SKM-1 treated with dmso at 0.1 percent for 144 hours (cell line): ENCODE measurements around the gene WDR27.
"Not testable (repeated sequence)": the region's sequence is repeated elsewhere in the genome, so short reads cannot be mapped to it uniquely, and the experiment has no call there.

ENCODE experiments used
- DNase-seq: peaks from one replicate; lab custom pipeline; 2025; ENCODE audit not compliant: unreplicated experiment; lab: John Stamatoyannopoulos, UW

The WDR27 gene

DNA sequence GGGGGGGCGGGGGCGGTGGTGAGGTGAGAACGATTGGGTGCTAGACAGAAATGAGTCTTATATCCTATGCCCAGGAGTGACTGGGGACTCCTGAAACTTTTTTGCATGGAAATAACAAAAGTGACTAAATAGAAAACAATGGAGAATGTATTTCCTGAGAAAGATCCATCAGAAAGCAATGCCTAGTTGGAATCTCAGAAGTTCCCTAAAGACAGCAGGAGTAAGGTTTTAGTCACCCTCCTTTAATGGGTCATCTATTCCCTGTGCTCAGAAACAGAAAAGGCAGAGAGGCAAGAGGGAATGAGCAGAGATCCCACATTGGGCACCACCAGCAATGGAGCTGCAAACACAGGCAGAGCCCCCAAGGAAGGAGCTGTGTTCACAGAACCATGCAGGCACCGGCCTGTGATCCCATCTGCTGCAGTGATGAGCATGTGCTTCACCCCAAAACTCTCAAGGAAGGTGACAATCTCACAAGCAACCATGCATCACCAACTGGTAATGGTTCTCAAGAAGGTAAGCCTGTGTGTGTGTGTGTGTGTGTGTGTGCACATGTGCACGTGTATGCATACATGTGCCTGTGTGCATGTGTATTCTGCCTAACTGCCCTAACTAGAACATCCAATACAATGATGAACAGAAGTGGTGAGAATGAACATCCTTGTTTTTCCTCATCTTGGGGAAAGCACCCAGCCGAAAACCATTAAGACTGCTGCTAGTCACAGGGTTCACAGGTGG, 168.4 kb downstream of the WDR27 start:
- DNase-seq: no peak

DNA sequence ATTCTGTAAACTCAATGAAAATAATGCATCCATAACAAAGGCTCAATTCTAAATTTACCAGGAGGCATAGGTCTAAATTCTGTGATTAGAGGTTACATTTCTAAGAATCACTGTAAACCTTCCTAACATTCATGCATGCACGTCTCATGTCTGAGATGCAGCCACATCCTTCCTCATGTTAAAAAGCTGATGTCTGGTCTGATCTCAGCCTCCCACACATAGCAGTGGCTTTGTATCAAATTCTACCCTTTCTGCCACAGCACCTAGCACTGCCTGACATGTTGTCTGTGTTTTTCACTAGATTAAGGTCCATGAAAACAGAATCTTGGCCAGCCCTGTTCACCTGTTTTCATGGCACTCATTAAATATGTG, 171.1 kb downstream of the WDR27 start:
- no peak for DNase-seq

DNA sequence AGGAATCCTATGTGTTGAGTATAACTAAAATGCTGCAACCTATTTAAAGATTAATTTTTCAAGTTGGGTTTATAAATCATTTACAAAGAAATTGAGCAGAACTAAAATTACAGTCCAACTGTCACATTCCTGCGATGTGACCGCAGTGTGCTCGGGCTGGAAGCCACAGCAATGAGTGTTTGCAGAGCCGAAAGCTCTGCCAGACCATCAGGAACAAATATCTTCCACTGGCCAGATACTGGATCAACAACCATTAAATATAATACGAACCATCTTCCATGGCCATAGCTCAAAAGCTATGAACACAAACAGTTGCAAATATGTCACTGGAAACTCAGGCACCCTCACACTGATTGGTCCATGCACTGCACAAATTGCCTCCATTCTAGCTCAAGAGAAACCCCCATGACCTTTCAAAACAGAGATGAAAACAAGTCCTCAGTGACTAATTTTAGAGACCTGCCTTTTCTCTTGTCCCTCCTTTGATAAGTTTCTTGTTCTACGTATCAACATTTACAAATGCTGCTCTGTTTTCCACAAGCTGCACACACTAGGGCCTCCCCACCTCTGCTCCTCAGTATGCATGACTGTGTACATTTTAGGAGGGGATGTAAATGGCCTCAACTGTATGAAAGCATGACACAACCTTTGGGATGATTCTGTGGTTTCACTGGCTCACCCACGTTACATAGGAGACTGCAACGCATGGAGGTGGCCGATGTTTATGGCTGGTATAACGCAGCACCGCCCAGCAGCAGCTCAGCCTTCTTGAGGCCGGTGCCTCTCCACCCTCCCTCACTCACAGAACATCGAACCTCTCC, 171.7 kb downstream of the WDR27 start:
- DNase-seq: no peak

DNA sequence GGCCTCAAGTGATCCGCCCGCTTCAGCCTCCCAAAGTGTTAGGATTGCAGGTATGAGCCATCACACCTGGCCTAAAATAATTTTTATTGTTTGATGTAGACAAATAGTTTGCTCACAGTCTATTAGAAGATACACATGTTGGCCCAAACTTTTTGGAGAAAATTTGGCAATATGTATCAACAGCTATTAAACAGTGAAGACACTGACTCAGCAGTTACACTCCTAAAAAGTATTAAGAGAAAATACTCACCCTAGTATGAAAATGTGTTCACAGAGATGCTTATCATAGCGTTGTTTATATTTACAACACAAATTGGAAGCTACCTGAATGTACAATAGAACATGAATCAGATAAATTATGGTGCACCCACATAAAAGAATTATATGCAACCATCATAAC, 173.1 kb downstream of the WDR27 start:
- DNase-seq: no peak

DNA sequence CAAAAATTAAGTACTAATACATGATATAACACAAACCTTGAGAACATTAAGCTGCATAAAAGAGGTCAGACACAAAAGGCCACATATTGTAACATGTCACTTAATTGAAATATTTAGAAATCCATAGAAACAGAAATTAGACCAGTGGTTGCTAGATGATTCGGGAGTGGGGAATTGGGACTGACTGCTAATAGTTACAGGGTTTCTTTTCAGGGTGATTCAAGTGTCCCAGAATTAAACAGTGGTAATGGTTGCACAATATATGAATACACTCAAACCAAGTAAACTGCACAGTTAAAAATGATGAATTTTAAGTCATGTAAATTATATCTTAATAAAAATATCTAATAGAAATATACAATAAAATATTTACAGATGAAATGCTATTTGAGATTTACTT, 174.5 kb downstream of the WDR27 start:
- DNase-seq: no peak

DNA sequence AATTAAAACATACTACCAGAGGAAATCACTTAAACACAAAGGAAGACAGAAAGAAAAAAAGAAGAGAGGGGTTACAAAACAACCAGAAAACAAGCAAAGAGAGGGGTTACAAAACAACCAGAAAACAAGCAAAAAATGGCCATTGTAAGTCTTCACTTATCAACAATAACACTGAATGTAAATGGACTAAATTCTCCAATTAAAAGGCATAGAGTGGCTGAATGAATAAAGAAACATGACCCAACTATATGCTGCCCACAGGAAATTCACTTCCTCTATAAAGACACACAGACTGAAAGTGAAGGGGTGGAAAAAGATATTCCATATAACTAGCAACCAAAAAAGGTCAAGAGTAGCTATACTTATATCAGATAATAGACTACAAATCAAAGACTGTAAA, 180.0 kb downstream of the WDR27 start:
- no peak for DNase-seq

DNA sequence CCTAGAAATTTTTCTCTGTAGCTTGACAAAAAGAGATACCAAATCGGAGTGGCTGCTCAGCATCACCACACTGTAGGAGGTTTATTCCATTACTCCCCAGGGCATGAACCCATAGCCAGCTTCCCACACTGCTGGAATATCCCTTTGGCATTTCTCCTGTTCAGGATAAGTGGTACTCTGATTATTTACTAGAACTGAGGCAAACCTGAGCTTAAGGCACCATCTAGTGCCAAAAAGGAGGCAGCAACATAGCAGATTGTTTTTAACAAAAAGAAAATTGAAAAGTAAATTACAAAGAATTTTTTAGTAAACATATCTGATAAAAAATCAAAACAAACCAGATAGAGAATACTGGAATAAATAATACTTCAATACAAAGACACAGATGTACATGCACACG, 181.7 kb downstream of the WDR27 start:
- DNase-seq: no peak

DNA sequence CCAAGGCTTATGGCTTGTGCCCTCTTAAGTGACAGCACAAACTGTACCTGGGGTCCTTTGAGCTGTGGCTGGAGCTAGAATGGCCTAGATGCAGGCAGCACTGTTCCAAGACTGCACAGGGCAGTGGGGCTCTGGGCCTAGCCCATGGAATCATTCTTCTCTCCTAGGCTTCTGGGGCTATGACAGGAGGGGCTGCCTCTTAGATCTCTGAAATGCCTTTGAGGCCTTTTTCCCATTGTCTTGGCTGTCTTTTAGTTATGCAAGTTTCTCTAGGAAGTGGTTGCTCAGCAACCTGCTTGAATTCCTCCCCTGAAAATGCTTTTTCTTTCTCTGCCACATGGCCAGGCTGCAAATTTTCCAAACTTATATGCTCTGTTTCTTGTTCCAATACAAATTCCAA, 183.4 kb downstream of the WDR27 start:
- no peak for DNase-seq

DNA sequence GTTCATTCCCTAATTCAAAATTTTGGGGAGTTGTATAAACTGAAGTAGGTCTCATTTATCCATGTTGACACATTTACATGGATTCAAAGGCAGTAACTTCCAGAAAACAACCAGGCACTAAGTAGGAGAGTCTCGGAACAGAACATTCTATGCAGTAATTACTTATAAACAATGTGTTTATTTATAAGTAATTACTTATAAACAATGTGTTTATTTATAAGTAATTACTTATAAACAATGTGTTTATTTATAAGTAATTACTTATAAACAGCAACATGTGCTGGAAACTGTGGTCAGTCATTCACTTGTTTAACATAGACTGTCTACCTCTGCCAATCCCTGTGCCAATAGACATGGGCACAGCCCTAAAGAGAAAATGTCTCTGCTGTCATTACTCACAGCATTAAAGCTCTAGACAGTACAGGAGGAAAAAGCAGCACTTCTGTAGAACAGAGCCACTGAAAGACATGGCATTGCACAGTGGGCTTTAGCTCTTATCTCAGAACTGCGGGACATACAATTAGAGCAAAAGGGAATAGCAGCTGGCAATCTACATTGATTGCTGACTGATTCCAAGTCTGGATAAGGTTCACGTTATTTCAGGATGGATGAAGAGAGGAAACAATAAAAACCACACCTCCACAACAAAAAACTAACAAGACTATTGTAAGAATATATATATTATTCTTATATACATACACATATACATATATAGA, 188.2 kb downstream of the WDR27 start:
- no peak for DNase-seq

DNA sequence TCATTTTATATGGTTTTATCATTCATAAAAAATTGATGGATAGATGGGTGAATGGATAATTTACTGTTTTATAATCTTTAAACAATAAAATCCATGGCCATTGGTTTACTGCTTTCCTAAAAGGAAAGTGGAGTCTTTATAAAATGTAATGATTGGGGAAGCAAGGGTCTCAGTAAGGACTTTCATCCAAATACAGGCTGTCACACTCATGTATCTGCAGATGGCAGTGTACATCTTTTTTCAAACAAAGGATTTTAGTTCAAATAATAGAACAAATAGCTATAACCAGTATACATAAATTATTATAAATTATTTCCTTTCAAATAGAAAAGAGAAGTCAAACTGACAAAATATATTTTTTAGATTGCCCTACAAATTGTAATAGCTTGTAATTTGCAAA, 190.0 kb downstream of the WDR27 start:
- not testable (repeated sequence) for DNase-seq

DNA sequence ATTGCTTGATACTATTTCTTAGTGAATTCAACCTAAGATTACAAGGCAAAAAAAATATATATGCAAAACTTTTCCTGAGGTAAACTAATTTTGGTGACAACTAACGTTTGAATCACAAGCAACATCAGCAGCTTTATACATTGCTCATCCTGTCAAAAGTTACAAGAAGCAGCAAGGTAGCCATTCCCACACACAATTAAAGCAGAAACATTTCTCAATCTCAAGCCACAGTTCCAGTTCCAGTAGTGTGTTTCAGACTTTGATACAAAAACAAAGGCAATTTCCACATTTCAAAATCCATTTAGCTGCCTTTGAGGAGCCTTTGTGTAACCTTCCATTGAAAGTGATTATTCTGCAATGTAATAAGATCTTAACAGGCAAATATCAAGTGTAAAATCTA, 191.0 kb downstream of the WDR27 start:
- no peak for DNase-seq

DNA sequence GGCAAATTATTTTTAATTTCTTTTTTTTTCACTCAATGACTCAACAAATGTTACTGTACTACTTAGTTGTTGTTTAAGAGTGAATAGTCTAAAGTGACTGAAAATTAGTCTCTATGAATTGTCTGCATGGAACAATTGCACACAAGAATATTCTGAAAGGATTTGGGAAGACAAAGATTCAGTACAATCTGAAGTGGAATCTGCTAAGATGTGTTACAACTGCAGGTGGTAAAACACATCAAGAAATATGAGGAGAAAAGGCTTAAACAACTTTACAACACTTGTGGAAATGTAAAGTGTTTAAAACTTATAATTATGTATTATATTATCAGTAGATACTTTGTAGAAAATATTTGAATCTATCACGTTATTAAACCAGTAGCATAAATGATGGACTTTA, 193.4 kb downstream of the WDR27 start:
- no peak for DNase-seq

DNA sequence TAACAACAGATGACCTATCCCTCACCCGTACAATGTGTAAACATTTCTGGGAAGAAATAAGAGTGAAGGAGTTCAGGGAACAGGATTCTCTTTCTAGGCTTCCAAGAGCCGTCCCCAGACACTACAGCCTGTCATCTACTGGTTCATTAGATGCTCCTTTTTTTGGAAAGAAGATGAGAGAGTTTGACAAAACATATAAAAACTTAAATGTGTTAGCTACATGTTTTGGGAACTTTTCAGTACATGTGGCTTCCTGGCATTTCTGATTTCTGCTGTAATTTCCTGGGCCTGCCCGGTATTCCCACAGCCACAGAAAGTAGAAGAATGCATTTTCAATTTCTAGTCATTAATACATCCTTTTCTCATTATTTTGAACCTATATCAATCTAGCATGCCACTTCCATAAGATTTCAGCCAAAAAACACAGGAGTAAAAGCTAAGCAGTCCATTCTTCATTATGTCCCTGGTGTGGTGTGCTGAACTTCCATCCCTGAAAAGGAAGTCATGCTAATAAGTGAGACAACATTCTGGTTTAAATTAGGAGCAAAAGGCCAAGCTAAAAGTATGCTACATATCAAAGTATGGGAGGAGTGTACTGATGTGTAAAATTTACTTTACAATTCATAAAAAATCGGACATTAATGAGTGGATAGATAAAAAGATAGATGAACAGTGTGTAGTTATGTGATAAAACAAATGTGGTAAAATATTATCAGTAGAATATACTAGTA, 198.2 kb downstream of the WDR27 start:
- DNase-seq: no peak

DNA sequence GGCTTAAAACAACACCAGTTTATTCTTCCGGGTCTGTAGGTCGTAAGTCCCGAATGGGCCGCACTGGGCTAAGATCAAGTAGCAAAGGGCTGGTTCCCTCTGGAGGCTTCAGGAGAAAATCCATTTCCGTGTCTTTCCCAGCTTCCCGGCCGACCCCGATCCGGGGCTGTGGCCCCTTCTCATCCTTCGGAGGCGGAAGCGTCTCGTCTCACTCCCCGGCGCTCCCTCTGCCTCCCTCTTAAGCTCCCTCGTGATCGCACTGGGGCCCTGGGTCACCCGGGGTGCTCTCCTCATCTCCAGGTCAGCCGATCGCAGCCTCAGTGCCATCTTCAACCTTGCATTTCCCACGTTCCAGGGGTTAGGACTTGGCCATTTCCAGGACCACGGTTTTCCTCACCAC, 199.4 kb downstream of the WDR27 start:
- DNase-seq: no peak

DNA sequence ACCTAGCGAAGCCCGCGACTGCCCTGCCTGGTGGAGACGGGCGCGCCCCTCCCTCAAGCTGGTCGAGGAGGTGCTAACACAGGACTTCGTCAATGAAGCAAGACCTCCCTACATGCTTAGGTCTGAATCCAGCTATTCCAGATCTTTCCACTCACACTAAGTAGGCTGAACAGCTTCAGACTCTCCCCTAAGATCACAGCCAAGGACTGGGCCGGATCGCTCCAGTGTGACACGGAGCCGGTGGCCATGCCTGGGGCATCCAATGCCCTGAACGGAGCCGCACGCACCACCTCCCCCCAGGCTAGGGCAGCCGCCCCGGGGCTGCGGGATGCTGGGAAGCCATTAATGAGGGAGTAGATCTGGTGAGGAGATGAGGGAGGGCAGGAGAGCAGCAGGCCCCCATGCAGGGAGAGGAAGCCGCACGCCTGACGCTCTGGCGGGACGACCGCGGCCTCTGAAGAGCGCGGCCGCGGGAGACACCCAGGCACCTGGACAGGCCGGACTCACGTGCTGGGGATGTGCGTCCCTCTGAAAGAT, 200.0 kb downstream of the WDR27 start:
- no peak for DNase-seq

DNA sequence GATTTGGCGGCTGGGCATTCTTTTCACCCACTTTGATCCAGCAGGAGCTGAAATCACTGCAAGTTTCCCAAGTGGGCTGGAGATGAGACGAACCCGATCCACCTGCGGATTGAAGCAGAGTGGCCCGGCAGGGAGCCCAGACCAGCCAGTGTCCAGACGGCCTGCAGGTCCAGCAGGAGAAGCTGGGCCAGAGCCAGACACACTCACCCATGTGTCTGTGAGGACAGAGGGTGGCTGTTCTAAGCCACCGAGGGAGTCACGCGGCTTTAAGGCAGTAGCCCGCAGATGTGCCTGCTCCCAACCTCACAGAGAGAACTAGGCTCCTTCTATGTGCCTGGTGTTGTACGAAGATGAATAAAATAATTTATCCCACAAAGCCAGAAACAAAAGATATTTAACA, 200.7 kb downstream of the WDR27 start:
- DNase-seq: no peak

DNA sequence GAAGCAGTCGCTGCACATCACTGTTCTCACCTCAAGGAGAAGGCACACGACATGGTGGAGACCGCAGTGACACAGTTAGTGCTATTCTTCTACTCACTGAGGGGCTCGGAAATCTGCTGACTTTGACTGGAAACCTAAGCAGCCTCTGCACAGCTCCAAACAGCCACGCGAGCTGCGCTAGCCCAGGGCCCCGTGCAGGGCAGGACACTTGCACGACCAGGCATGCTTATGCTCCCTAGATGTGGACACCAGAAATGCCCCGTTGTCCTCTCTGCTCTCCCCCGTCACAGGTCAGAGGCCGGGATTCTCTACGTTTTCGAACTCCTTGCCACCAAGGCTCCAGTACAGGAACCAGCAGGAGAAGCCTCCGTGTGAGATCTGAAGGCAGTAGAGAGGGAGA, 201.1 kb downstream of the WDR27 start:
- DNase-seq: no peak

DNA sequence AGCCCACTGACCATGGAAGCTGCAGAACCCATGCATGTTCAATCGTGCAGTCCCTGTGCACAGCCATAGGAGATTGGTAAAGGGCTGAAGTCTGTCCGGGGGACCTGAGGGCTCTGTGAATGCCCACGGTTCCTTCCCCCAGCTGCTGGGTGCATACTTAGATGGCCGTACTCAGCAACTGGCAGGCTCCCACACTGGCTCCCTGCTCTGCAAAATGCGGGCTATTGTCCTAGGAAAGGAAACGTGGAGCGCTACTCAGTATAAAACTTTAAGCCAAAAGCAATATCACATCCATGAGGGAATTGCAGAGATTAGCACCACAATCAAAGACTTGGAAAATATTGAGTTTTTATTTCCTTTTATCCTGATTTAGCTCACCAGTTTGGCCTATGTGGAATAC, 202.0 kb downstream of the WDR27 start:
- no peak for DNase-seq

DNA sequence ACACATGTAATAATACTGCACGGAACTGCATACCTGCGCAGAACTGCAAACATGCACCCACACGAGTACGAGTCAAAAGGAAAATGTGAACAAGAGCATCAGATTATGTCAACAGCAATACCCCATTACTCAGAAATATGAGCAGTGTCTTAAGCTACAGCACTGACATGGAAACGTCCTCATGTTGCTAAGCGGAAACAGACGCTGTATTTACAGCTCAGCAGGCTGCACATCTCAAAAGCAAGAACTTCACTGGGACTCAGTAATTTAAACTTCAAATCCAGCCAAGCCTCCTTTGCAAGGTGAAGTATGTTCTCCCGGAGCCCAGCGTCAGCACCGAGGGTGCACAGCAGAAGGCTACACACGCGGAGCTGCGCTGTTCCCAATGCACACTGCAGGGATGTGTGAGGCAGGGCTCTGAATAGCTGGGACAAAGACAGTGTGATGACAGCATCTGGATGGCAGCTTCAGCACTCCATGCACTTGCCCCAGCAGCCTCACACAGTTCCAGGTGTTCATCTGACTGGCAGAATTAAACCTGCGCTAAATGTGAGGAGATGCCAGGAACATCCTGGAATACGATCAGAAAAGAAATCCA, 202.8 kb downstream of the WDR27 start:
- no peak for DNase-seq

DNA sequence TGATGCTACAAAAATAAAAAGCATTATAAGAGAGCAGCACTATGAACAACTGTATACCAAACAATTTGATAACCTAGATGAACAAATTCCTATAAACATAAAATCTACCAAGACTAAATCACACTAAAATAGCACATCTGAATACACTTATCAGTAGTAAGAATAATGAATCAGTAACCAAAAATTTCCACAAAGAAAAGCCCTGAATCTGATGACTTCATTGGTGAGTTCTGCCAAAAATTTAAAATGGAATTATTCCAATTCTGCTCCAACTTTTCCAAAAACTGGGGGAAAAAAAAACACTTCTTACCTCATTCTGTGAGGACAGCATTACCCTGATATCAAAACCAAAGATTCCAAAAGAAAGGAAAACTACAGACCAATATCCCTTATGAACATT, 206.2 kb downstream of the WDR27 start:
- no peak for DNase-seq

DNA sequence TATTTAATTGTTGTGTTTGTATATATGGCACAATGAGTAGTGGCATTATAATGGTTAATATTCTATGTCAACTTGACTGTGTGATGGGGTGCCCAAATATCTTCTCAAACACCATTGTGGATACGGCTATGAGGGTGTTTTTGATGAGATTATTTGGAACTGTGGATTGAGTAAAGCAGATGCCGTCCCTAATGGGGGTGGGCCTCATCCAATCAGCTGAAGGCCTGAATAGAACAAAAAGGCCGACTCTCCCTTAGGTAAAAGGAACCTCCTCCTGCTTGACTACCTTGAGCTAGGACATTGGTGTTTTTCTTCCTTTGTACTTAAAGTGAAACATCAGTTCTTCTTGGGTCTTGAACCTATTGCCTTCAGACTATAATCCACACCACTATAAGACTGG, 207.8 kb downstream of the WDR27 start:
- no peak for DNase-seq
